GM12892 (cell line): ENCODE data around the gene SGIP1.

ENCODE experiments used
- POLR2A ChIP-seq: IDR thresholded peaks from 2 replicates; pipeline ENCODE4 v1.6.1; 2011; ENCODE audit warnings: low read depth, low read length, control low read depth
- POLR2AphosphoS5 ChIP-seq: IDR thresholded peaks from 2 replicates; pipeline ENCODE4 v1.6.1; 2011; ENCODE audit warnings: low read depth, low read length, control low read depth
- TAF1 ChIP-seq: IDR thresholded peaks from 2 replicates; pipeline ENCODE4 v1.6.1; 2011; ENCODE audit warnings: low read depth, mild to moderate bottlenecking, control low read depth, low read length, borderline replicate concordance

GRCh38 chr1:66571789-66572188 lies 37.8 kb downstream of the SGIP1 start:
- TF ChIP-seq POLR2A (no peak), POLR2AphosphoS5 (no peak), TAF1 (no peak)
